NCI-H2029 treated with DMSO at 0.1 percent for 48 hours (cell line): ENCODE measurements around the gene TRAF3IP1.
"Not testable (repeated sequence)": the region's sequence is repeated elsewhere in the genome, so short reads cannot be mapped to it uniquely, and the experiment has no call there.

ENCODE experiments used
- DNase-seq: peaks from one replicate; lab custom pipeline; 2025; lab: John Stamatoyannopoulos, UW

Gene TRAF3IP1

GRCh38 chr2:238428866-238429265 is 108.5 kb downstream of the TRAF3IP1 start:
- DNase-seq: no peak

GRCh38 chr2:238430781-238431180 is 110.5 kb downstream of the TRAF3IP1 start:
- DNase-seq: no peak

- no peak for DNase-seq
Observed at GRCh38 chr2:238431456-238431855, 111.1 kb downstream of the TRAF3IP1 start.

- no peak for DNase-seq
Observed at GRCh38 chr2:238433300-238433915, 113.1 kb downstream of the TRAF3IP1 start.

- DNase-seq: no peak
Observed at GRCh38 chr2:238433941-238434845, 113.9 kb downstream of the TRAF3IP1 start.

GRCh38 chr2:238434846-238435751 is 114.8 kb downstream of the TRAF3IP1 start:
- no peak for DNase-seq

GRCh38 chr2:238435752-238436096 is 115.4 kb downstream of the TRAF3IP1 start:
- no peak for DNase-seq

GRCh38 chr2:238438856-238439849 is 118.8 kb downstream of the TRAF3IP1 start:
- DNase-seq: no peak

- DNase-seq: no peak
Observed at GRCh38 chr2:238439917-238440316, 119.6 kb downstream of the TRAF3IP1 start.

GRCh38 chr2:238440331-238440730 is 120.0 kb downstream of the TRAF3IP1 start:
- no peak for DNase-seq

GRCh38 chr2:238440767-238441166 is 120.4 kb downstream of the TRAF3IP1 start:
- no peak for DNase-seq

GRCh38 chr2:238441262-238442114 is 121.2 kb downstream of the TRAF3IP1 start:
- no peak for DNase-seq

- DNase-seq: not testable (repeated sequence)
Observed at GRCh38 chr2:238442257-238442656, 121.9 kb downstream of the TRAF3IP1 start.

- no peak for DNase-seq
Observed at GRCh38 chr2:238444242-238444641, 123.9 kb downstream of the TRAF3IP1 start.

GRCh38 chr2:238445409-238446190 is 125.3 kb downstream of the TRAF3IP1 start:
- DNase-seq: no peak

GRCh38 chr2:238446371-238446770 is 126.1 kb downstream of the TRAF3IP1 start:
- no peak for DNase-seq

- DNase-seq: no peak
Observed at GRCh38 chr2:238448031-238448955, 128.0 kb downstream of the TRAF3IP1 start.

- no peak for DNase-seq
Observed at GRCh38 chr2:238449241-238449640, 128.9 kb downstream of the TRAF3IP1 start.
